Muscle of back (tissue), 11 donors: Measurements from ENCODE around the gene ARHGAP5. TPM values are rescaled to one million over a fixed set of nuclear protein-coding genes. Genes with fewer than 3 reads are reported as not detected.
A peak's percentile ranks its signal among the peaks of the same experiment; 100 is the strongest.
"Not testable (repeated sequence)": the region's sequence is repeated elsewhere in the genome, so short reads cannot be mapped to it uniquely, and the experiment has no call there.

Source experiments
- DNase-seq, 3 donors: peaks; one replicate each; pipeline versions ENCODE4 v3.0.0 to v3.0.0-alpha.2; 2013
- polyA plus RNA-seq, 10 donors: library from polyadenylated mRNA; unstranded; fragments of 120-200 nt; gene quantifications; one replicate each; pipeline ENCODE4 v1.2.1, GENCODE V29; 2013; ENCODE audit not compliant: insufficient read length in 10 of 10

The ARHGAP5 gene
- polyA plus RNA-seq, 10 donors = 39.6 to 51.0 (median 47.3) TPM

DNA sequence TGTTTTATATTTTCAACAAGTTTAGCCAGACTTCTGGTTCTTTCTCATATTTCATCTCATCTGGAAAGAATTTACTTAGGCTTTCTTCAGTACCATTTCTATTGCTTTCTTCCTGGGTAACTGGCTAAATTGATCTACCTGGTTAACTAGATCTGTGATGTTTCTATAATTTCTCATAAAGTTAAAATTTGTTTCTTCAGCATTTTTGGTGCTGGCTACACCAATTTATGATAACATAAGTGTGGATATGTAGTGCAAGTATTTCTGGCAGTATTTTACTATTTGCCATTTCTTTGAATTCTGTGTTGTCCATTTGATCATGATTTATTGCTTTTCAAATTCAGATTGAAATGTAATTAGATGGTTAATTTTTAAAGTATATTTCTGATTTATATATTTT, 25.9 kb downstream of the ARHGAP5 start:
- DNase-seq = no peak

DNA sequence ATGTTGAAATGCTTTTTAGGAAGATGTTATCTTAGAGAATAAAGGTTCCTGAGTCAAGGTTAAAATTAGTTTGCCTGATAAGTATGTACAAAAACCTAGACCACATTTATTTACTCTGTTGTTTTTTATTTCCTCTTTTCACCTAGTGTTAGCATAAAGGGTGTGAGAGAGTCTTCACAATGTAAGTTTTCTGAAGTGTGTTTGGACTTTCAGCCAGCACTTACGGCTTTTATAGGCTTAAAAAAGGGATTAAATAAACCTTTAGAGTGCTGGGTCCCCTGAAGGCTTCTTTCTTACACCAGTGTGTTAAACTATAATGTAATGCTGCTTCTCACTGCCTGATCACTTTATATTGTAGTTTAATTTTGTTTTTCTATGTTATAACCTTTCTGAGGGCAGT, 27.2 kb downstream of the ARHGAP5 start:
- no peak for DNase-seq

DNA sequence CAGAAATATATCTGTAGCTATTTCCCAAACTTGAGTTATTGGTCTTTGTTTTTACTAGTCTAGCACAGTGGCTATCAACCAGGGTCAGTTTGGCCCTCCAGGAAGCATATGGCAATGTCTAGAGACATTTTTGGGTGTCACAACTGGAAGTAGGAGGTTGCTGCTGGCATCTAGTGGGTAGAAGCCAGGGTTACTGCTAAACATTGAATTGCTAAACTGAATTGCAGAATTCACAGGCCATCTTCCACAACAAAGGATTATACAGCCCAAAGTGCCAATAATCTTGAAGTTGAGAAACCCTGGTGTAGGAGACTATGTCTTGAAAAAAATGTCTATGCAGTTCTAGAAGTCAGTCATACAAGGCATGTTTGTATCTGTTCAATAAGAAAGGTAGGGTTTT, 27.7 kb downstream of the ARHGAP5 start:
- no peak for DNase-seq

DNA sequence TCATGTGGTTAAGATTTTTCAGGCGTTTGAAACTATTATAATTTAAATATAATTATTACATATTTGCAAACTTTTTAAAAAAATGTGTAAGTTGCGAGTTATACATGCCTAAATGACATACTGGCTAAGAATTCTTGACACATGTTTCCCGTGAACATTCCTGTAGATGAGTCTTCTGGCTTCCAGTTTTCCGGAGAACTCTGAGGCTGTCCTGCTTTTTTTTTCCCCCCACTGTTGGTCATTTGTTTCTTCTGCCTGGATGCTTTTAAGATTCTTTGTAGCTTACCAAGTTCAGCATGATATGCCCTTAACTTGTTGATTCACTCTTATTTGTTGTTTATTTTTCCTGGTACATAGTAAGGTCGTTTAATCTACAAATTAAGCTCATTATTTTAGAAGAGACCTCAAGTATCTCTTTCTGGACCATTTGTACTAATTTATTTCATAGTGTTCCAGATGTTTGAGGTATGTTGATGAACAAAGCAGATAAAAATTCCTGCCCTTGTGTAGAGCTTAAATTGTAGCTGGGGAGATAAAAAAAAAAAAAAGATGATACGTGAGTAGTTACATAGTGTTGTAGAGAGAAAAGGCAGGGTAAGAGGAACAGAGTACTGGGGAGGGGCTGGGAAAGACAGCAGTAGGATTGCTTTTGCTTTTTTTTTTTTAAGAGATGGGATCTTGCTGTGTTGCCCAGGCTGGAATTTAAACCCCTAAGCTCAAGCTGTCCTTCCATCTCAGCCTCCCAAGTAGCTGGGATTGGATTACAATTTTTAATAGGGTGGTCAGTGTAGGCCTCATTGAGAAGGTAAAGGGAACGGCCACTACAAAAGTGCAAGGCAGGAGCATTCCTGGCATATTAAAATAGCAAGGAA, 32.8 kb downstream of the ARHGAP5 start:
- peak in 1 of 3 donors; percentile 68 for DNase-seq

DNA sequence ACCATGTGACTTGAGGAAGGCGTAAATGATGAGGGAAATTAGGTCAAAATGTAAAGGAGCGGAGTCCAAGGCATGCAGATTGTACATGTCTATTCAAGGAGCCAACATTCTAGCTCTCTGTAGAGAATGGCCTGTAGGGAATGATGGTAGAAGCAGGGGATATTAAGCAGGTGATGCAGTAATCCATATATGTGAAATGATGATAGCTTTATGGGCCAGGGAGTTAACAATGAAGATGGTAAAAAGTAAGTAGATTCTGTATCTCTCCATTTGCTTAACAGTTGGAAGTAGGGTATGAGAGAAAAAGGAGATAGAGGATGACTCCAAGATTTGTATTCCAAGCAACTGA, 33.4 kb downstream of the ARHGAP5 start:
- no peak for DNase-seq

DNA sequence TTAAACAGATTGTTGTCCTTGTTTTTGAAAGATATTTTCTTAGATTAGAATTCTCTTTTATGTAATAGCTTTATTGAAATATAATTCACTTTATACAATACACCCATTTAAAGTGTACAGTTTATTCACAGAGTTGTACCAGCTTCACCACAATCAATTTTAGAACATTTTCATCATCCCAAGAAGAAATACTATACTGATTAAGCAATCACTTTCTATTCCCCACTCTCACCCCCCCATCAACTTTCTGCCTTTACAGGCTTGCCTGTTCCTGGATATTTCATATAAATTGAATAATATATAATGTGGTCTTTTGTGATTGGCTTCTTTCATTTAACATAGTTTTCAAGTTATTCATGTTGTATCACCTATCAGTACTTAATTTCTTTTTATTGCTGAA, 44.4 kb downstream of the ARHGAP5 start:
- DNase-seq = no peak

DNA sequence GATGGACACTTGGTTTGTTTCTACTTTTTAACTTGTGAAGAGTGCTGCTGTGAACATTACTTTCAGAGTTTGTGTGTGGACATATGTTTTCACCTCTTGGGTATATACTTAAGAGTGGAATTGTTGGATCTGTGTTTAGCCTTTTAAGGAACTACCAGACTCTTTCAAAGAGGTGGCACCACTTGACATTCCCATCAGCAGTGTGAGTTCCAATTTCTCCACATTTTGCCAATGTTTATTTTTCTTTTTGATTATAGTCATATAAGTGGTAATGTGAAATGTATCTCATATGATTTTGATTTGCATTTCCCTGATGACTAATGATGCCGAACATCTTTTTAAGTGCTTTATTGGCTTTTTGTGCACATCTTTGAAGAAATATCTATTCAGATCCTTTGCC, 44.8 kb downstream of the ARHGAP5 start:
- no peak for DNase-seq

DNA sequence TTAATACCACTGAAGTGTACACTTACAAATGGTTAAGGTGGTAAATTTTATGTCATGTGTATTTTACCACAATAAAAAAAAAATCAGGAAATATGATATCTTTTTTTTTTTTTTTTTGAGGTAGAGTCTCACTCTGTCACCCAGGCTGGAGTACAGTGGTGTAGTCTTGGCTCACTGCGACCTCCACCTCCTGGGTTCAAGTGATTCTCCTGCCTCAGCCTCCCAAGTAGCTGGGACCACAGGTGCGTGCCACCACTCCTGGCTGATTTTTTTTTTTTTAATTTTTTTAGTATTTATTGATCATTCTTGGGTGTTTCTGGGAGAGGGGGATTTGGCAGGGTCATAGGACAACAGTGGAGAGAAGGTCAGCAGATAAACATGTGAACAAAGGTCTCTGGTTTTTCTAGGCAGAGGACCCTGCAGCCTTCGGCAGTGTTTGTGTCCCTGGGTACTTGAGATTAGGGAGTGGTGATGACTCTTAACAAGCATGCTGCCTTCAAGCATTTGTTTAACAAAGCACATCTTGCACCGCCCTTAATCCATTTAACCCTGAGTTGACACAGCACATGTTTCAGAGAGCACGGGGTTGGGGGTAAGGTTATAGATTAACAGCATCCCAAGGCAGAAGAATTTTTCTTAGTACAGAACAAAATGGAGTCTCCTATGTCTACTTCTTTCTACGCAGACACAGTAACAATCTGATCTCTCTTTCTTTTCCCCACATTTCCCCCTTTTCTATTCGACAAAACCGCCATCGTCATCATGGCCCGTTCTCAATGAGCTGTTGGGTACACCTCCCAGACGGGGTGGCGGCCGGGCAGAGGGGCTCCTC, 50.0 kb downstream of the ARHGAP5 start:
- DNase-seq = not testable (repeated sequence)

DNA sequence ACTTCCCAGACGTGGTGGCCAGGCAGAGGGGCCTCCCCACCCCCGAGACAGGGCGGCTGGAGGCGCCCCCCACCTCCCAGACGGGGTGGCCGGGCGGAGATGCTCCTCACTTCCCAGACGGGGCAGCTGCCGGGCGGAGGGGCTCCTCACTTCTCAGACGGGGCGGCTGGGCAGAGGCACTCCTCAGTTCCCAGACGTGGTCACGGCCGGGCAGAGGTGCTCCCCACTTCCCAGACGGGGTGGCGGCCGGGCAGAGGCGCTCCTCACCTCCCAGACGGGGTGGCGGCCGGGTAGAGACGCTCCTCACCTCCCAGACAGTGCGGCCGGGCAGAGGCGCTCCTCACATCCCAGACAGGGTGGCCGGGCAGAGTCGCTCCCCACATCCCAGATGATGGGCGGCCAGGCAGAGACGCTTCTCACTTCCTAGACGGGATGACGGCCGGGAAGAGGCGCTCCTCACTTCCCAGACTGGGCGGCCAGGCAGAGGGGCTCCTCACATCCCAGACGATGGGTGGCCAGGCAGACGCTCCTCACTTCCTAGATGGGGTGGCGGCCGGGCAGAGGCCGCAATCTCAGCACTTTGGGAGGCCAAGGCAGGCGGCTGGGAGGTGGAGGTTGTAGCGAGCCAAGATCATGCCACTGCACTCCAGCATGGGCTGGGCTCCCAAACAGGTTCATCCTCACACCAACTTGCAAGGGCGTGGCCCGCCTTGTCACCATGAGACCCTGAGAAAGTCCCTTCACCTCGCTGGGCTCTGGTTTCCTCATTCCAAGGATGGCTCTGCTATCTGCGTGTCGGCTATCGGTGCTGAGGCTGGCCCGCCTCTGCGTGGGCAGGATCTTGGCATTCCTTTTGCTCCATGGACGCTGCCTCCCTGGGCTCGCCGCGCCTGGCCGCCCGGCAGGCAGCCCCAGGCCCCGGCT, 50.9 kb downstream of the ARHGAP5 start:
- peak in 1 of 3 donors; percentile 7 for DNase-seq

DNA sequence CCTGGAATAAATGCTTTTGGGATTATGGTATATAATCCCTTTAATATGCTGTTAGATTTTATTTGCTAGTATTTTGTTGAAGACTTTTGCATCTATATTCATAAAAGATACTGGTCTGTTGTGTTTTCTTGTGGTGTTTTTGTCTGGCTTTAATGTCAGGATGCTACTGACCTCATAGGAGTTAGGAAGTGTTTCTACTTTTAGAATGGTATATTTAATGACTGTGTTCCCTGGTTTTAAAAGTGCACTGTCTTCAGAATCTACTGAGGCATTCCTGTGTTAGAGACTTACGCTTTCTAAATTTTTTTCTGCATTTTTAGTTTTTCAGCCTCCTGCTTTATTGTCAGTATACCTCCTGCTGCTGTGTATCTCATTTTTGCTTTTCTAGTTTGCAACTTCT, 51.6 kb downstream of the ARHGAP5 start:
- DNase-seq = no peak

DNA sequence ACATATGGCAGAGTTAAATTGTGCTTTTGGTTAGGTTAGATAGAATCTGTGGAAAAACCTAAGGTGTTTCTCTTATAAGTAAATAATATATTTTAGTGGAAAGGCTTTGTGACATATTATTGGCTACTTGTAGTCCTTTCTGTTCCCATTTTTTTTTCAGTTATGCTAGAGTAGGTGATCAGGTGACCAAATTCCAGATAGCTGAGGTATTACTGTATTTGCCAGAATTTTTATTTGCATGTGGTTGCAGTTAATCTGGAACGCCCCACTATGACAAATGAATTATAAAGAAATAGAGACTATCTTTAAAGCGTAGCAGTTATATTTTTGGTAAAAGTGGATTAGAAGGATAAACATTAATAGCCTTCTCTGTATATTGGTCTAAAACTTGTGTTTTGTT, 52.0 kb downstream of the ARHGAP5 start:
- peak; percentile 36 to 59 (median 40) for DNase-seq

DNA sequence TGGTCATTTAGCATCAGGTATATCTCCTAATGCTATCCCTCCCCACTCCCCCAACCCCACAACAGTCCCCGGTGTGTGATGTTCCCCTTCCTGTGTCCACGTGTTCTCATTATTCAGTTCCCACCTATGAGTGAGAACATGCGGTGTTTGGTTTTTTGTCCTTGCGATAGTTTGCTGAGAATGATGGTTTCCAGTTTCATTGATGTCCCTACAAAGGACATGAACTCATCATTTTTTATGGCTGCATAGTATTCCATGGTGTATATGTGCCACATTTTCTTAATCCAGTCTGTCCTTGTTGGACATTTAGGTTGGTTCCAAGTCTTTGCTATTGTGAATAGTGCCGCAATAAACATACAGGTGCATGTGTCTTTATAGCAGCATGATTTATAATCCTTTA, 54.6 kb downstream of the ARHGAP5 start:
- DNase-seq = not testable (repeated sequence)

DNA sequence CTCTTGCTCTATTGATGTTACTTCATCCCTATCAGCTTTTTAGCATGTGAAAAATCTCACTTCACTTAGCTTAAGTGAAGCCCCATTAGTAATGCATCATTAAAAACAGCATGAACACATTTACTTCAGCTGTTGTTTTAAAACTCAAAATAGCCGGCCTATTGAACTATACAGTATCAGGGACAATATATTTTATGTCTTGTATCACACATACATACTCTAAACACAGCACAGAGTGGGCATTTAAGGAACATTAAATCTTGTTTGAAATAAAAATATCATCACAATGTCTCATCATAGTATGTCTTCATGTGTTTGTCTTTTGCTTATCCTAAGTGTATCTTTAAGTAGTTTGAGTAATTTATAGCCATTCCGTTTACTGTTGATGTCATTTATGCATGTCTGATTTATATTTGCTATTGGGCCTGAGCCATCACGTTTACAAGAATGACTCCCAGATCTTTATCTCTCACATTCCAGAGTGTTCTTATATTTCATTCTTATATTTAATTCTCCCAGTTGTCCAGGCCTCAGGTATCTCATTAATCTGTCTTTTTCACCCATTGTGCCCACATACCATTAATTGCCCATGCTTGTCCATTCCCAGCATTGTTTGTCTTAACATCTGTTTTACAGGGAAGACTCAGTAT, 57.5 kb downstream of the ARHGAP5 start:
- peak in 2 of 3 donors; percentile 22 to 57 for DNase-seq

DNA sequence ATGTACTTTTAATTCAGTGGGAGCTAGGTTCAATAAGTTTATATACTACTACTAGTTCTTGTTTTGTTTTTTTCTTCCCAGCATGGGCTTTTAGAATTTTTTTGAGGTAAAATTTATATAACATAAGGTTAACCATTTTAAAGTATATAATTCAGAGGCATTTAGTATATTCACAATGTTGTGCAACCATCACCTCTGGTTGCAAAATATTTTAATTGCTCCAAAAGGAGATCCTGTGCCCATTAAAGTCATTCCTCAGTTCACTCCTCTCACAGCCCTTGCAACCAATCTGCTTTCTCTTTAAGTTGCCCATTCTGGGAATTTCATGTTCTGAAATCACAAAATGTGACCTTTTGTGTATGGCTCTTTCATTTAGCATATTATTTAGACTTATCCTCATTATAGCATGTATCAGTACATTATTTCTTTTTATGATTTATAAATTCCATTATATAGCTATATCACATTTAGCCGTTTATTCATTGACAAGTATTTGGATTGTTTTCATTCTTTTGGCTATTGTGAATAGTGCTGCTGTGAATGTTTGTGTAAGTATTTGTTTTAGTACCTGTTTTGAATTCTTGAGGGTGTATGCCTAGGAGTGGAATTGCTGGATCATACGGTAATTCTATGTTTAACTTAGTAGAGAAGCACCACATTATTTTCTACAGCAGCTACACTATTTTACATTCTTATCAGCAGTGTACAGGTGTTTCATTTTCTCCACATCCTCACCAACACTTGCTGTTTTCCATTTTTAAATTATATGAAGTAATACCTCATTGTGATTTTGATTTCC, 59.1 kb downstream of the ARHGAP5 start:
- no peak for DNase-seq

DNA sequence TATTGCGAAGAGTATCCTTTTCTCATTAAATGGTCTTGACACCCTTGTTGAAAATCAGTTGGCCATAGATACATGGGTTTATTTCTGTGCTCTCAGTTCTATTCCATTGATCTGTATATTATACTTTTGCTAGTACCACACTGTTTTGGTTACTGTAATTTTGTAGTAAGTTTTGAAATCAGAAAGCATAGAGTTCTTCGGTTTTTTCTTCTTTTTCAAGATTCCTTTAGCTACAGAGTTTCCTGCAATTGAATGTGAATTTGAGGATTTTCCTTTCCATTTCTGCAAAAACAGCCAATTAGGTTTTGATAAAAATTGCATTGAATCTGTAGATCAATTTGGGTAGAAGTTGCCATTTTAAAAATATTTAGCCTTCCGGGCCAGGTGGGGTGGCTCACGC, 60.2 kb downstream of the ARHGAP5 start:
- no peak for DNase-seq

DNA sequence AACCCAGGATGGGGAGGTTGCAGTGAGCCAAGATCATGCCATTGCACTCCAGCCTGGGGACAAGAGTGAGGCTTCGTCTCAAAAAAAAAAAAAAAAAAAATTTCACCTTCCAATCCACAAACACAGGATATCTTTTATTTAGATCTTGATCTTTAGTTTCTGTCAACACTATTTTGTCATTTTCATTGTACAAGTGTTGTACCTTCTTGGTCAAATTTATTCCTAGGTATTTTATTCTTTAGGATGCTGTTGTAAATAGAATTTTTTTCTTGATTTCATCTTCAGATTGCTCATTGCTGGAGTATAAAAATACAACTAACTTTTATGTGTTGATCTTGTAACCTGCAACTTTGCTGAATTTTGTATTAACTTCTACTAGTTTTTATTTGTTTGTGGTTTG, 60.8 kb downstream of the ARHGAP5 start:
- no peak for DNase-seq

DNA sequence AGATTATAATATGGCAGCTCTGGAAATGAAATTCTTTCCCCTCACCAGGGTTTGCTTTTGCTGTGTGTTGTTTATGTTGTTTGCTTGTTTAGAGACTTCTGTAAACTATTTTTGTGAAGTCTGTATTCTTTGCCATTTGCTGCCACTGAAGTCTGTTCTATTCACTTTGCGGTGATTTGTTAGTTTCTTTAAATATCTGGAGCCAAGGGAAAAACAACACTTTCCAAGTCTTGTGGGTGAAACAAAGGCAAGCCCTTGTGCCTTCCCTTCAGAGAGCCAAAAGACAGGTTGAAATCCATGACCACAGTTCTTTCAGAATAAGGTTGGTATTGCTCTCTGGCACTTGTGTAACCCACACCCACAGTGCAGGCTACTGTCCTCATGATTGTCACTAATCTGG, 65.2 kb downstream of the ARHGAP5 start:
- DNase-seq = no peak

DNA sequence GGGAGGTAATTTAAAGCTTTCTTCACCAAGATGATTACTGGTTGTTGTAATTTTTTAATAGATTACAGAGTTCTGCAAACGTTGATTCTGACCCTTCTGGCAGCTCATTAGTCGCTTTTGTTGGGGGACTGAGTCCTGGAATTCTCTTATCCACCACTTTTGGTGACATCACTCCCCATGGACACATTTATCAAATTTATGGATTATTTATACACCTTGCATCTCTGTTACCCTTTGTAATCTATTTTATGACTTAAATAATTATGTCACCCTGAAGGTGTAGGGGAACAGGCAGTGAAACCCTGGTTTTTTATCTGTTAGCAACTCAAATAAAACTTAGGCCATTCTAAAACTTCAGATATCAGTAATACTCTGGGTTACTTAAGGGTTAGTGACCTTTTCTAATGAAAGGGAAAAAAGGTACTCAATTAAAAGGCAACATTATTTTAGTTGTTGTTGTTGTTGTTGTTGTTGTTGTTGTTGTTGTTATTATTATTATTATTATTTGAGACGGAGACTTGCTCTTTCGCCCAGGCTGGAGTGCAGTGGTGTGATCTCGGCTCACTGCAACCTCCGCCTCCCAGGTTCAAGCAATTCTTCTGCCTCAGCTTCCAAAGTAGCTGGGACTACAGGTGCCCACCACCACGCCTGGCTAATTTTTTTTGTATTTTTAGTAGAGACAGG, 65.8 kb downstream of the ARHGAP5 start:
- DNase-seq = no peak

DNA sequence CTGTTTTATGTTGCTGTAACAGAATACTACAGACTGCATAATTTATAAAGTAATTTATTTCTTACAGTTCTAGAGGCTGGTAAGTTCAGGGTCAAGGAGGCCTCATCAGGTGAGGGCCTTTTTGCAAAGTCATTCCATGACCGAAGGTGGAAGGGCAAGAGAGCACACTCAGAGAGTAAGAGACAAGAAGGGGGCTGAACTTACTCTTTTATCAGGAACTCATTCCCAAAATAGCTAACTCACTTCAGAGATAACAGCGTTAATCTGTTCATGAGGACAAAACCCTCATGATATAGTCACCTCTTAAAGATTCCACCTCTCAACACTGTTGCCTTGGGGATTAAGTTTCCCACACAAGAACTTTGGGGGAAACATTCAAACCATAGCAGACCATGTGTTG, 73.3 kb downstream of the ARHGAP5 start:
- no peak for DNase-seq

DNA sequence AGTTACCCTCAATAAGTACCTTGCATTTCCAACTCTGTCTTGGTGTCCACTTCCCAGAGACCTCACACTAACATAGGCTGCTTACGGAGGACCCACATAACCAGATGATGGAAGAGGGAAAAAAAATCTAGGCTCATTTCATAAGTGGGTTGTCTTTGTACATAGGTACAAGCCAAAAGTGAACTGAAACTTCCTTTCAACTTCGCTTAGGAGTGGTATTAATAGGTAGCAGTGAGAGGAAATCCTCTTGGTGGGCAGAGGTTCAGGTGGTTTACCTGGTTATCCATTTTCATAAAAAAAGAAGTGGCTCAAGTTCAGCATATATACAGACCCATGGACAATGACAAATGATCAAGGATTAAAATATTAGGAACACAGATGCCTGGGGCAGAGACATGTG, 88.9 kb downstream of the ARHGAP5 start:
- DNase-seq = no peak
